ENCODE results near the gene GP1BA.

GP1BA gene

GRCh38 chr17:4949321-4950074, 17.4 kb downstream of the GP1BA start (continued):
- TF ChIP-seq ZNF23 (tag by site-specific recombination; IDR thresholded peaks at IDR 0.05; ENCODE audit: borderline replicate concordance): no peak
- no peak for TF ChIP-seq ZNF221 (tag by site-specific recombination; IDR thresholded peaks at IDR 0.05; ENCODE audit: borderline replicate concordance)
- TF ChIP-seq ZNF626 (tag by site-specific recombination; IDR thresholded peaks at IDR 0.05): no peak
- peak; percentile 75; the same call in 1 of the 2 replicates for TF ChIP-seq SP7 (tag by site-specific recombination; IDR thresholded peaks at IDR 0.05)
- TF ChIP-seq BCL11B (tag by site-specific recombination; IDR thresholded peaks at IDR 0.05; ENCODE audit: low read depth): peak; percentile 86
- TF ChIP-seq ZSCAN30 (tag by site-specific recombination; IDR thresholded peaks at IDR 0.05): peak; percentile 36; the same call in 1 of the 2 replicates
- peak; percentile 68; the same call in 1 of the 2 replicates for TF ChIP-seq SP3 (tag by site-specific recombination; IDR thresholded peaks at IDR 0.05)
- peak; percentile 96 for TF ChIP-seq ZBTB26 (tag by site-specific recombination; optimal IDR thresholded peaks at IDR 0.05)
- TF ChIP-seq BCL6B (tag by site-specific recombination; IDR thresholded peaks at IDR 0.05): peak; percentile 98
- no peak for TF ChIP-seq ATF2 (tag by site-specific recombination; IDR thresholded peaks at IDR 0.05; ENCODE audit: low read depth)
- TF ChIP-seq FEZF1 (tag by site-specific recombination; IDR thresholded peaks at IDR 0.05): no peak
- peak; percentile 53; the same call in 1 of the 2 replicates for TF ChIP-seq ZFP69B (tag by site-specific recombination; IDR thresholded peaks at IDR 0.05)
- no peak for TF ChIP-seq ZNF48 (tag by site-specific recombination; IDR thresholded peaks at IDR 0.05)

GRCh38 chr17:4950075-4950745, 18.1 kb downstream of the GP1BA start:
- CTCF ChIA-PET: interaction anchor here (0.9 to 1.5 kb wide), 3 partner anchors 10 to 41 kb away, joined by 3 to 4 read pairs (median 3); partner anchors contain the start of genes RNF167 and SLC25A11
- H3K27ac ChIP-seq (ENCODE audit: extremely low read depth, low read depth, low read length): peak overlapping the region; percentile 99
- no peaks in the 10 kb centered on the region for H3K9me3 ChIP-seq (ENCODE audit: control insufficient read depth, insufficient read depth, low read depth, low read length)
- H3K4me1 ChIP-seq (ENCODE audit: control insufficient read depth, insufficient read depth, low read length): peaks cover 21% of the 10 kb centered on the region
- peak overlapping the region; percentile 29 for H3K4me3 ChIP-seq (ENCODE audit: low read depth, low read length)
- POLR2A ChIA-PET: interaction anchor here (1.0 to 17.9 kb wide), 5 partner anchors 9 to 48 kb away, joined by 3 to 358 read pairs (median 5); partner anchors contain the start of genes INCA1, KIF1C, RNF167 and SLC25A11
- H3K36me3 ChIP-seq (ENCODE audit: control insufficient read depth in 2 of 2, insufficient read depth in 1 of 2, low read length in 2 of 2): peaks cover 6 to 21% of the 10 kb centered on the region in 2 experiments; a peak in 2 of 3 replicates
- TF ChIP-seq ZNF521 (tag by site-specific recombination; IDR thresholded peaks at IDR 0.05) (no peak), ZNF777 (tag by site-specific recombination; IDR thresholded peaks at IDR 0.05; ENCODE audit: borderline replicate concordance) (no peak), PATZ1 (tag by site-specific recombination; IDR thresholded peaks at IDR 0.05) (0 out of 2 replicates have a peak, but pooled peaks have one; percentile 38), SCRT2 (tag by site-specific recombination; IDR thresholded peaks at IDR 0.05) (peak; percentile 93), ZEB2 (tag by site-specific recombination; IDR thresholded peaks at IDR 0.05) (0 out of 2 replicates have a peak, but pooled peaks have one; percentile 22), ZNF76 (tag by site-specific recombination; IDR thresholded peaks at IDR 0.05; ENCODE audit: borderline replicate concordance, low read depth) (0 out of 2 replicates have a peak, but pooled peaks have one; percentile 11), ZNF561 (tag by site-specific recombination; IDR thresholded peaks at IDR 0.05; ENCODE audit: borderline replicate concordance) (peak; percentile 59; the same call in 1 of the 2 replicates), ZNF335 (tag by site-specific recombination; conservative IDR thresholded peaks at IDR 0.05) (peak; percentile 75), ZNF518A (tag by site-specific recombination; conservative IDR thresholded peaks at IDR 0.05; ENCODE audit: low read depth) (no peak), ZNF10 (tag by site-specific recombination; IDR thresholded peaks at IDR 0.05) (no peak)

All from HEK293 (cell line).